HCT116 (cell line): Measurements from ENCODE around the gene IFT52. TPM values are rescaled to one million over a fixed set of nuclear protein-coding genes. Genes with fewer than 3 reads are reported as not detected.

Experiments used
- ATAC-seq: fragments of 200-7000 bp; cut with Tn5 transposase; 2 replicates; pipeline ENCODE4 v1.9.1; 2020; ENCODE audit warnings: mild to moderate bottlenecking, moderate library complexity
- BruUV-seq: library from RNA; stranded (reverse); fragments of 400-500 nt; replicated peaks from 2 replicates; lab custom pipeline; 2021; lab: Mats Ljungman, UMichigan
- CTCF ChIA-PET: fragments of 300-600 bp; sonication (Branson Sonifier 250); formaldehyde crosslinking; loops from one replicate; lab custom pipeline; 2021; ENCODE audit warnings: antibody characterized with exemption; lab: Charles Lee
- POLR2A ChIA-PET: fragments of 300-600, 350-600 bp; sonication (Branson Sonifier 250); formaldehyde crosslinking; loops from one replicate; lab custom pipeline; 2021; ENCODE audit warnings: antibody characterized with exemption; lab: Charles Lee
- RAD21 ChIA-PET, 2 experiments: fragments of 300-600 bp; sonication (Branson Sonifier 250); formaldehyde crosslinking; loops; one replicate each; lab custom pipeline; 2023; ENCODE audit warnings: low total read pairs in 2 of 2; ENCODE audit not compliant: uncharacterized antibody in 2 of 2, unreplicated experiment in 2 of 2, low non-redundant PET in 1 of 2; lab: Charles Lee
- DNase-seq: peaks from one replicate; pipeline ENCODE4 v3.0.0-alpha.2; 2010; ENCODE audit warnings: low read depth, low spot score
- H2AFZ ChIP-seq: fragments of 200-600 bp; shearing (Covaris generic), sonication (generic); 2 replicates; pipeline ENCODE4 v1.6.1; 2017; ENCODE audit warnings: low read depth, mixed run types, mixed read lengths, antibody characterized with exemption, low read length; ENCODE audit not compliant: poor library complexity, severe bottlenecking
- H3K27ac ChIP-seq: 2 replicates; pipeline ENCODE4 v1.5.1; 2012; ENCODE audit warnings: low read depth, low read length
- H3K27me3 ChIP-seq: fragments of 200-600 bp; sonication (generic); 2 replicates; pipeline ENCODE4 v1.6.1; 2016; ENCODE audit warnings: mixed run types, low read length, mixed read lengths; ENCODE audit not compliant: insufficient read depth
- H3K36me3 ChIP-seq, 2 experiments: fragments of 200-500 bp in 1 of 2; fragments of 200-600 bp in 1 of 2; sonication (Bioruptor generic) in 1 of 2; sonication (generic) in 1 of 2; 2 replicates each; pipeline versions ENCODE4 v1.5.1 to v1.6.1; 2014 to 2016; ENCODE audit warnings: low read length in 2 of 2, inconsistent platforms in 1 of 2, mixed read lengths in 1 of 2, mixed run types in 1 of 2; ENCODE audit not compliant: insufficient read depth in 2 of 2, control insufficient read depth in 1 of 2
- H3K4me1 ChIP-seq, 2 experiments: fragments of 200-600 bp in 1 of 2; sonication (generic) in 1 of 2; 2 replicates each; pipeline versions ENCODE4 v1.5.1 to v1.6.1; 2012 to 2017; ENCODE audit warnings: low read length in 2 of 2, inconsistent platforms in 1 of 2, mild to moderate bottlenecking in 1 of 2, mixed read lengths in 1 of 2, mixed run types in 1 of 2, moderate library complexity in 1 of 2; ENCODE audit not compliant: insufficient read depth in 2 of 2, control insufficient read depth in 1 of 2
- H3K4me2 ChIP-seq: fragments of 200-600 bp; sonication (generic); 2 replicates; pipeline ENCODE4 v1.6.1; 2017; ENCODE audit warnings: mixed run types, low read length, mixed read lengths
- H3K4me3 ChIP-seq, 2 experiments: fragments of 200-600 bp in 1 of 2; sonication (generic) in 1 of 2; replicated peaks in 1 of 2; 2 replicates each; pipeline ENCODE4 v1.5.1; 2011 to 2016; ENCODE audit warnings: low read length in 2 of 2, control low read depth in 1 of 2, low read depth in 1 of 2, mild to moderate bottlenecking in 1 of 2, mixed read lengths in 1 of 2, mixed run types in 1 of 2
- H3K79me2 ChIP-seq: fragments of 200-600 bp; sonication (generic); 2 replicates; pipeline ENCODE4 v1.6.1; 2017; ENCODE audit warnings: mild to moderate bottlenecking, mixed run types, low read length, moderate library complexity, mixed read lengths; ENCODE audit not compliant: insufficient read depth
- H3K9ac ChIP-seq: fragments of 200-600 bp; sonication (generic); 2 replicates; pipeline ENCODE4 v1.6.1; 2016; ENCODE audit warnings: low read length, mixed read lengths
- H3K9me2 ChIP-seq: fragments of 200-600 bp; sonication (generic), shearing (Covaris generic); 2 replicates; pipeline ENCODE4 v1.6.1; 2017; ENCODE audit warnings: mixed run types, mild to moderate bottlenecking, moderate library complexity; ENCODE audit not compliant: insufficient read depth
- H3K9me3 ChIP-seq, 2 experiments: fragments of 200-500 bp in 1 of 2; fragments of 200-600 bp in 1 of 2; sonication (Bioruptor generic) in 1 of 2; sonication (generic) in 1 of 2; 2 replicates each; pipeline ENCODE4 v1.6.1; 2014 to 2017; ENCODE audit warnings: low read length in 2 of 2, mixed read lengths in 2 of 2, inconsistent platforms in 1 of 2, low read depth in 1 of 2, mild to moderate bottlenecking in 1 of 2, mixed run types in 1 of 2, moderate library complexity in 1 of 2; ENCODE audit not compliant: control insufficient read depth in 1 of 2, insufficient read depth in 1 of 2
- H4K20me1 ChIP-seq: fragments of 200-600 bp; sonication (generic), shearing (Covaris generic); 2 replicates; pipeline ENCODE4 v1.6.1; 2017; ENCODE audit warnings: mixed run types, mild to moderate bottlenecking, moderate library complexity; ENCODE audit not compliant: insufficient read depth
- CEBPB ChIP-seq: IDR thresholded peaks from 2 replicates; pipeline ENCODE4 v1.6.1; 2012; ENCODE audit warnings: low read depth
- EGR1 ChIP-seq: IDR thresholded peaks from 2 replicates; pipeline ENCODE4 v1.6.1; 2012; ENCODE audit warnings: low read depth
- ELF1 ChIP-seq: IDR thresholded peaks from 2 replicates; pipeline ENCODE4 v1.6.1; 2012; ENCODE audit warnings: low read depth, borderline replicate concordance
- EZH2 ChIP-seq: fragments of 200-600 bp; sonication (generic); IDR thresholded peaks from 2 replicates; pipeline ENCODE4 v1.6.1; 2017; ENCODE audit warnings: antibody characterized with exemption, mixed run types
- JUND ChIP-seq: IDR thresholded peaks from 2 replicates; pipeline ENCODE4 v1.6.1; 2012
- POLR2A ChIP-seq: IDR thresholded peaks from 2 replicates; pipeline ENCODE4 v1.7.0; 2011; ENCODE audit warnings: borderline replicate concordance; ENCODE audit not compliant: insufficient read depth, insufficient read length; ENCODE audit errors: extremely low read depth
- POLR2AphosphoS5 ChIP-seq: IDR thresholded peaks from 2 replicates; pipeline ENCODE4 v1.6.1; 2011; ENCODE audit warnings: mild to moderate bottlenecking, low read depth, low read length, moderate library complexity
- RAD21 ChIP-seq: IDR thresholded peaks from 2 replicates; pipeline ENCODE4 v1.6.1; 2012; ENCODE audit warnings: low read depth, mild to moderate bottlenecking
- TCF7L2 ChIP-seq: IDR thresholded peaks from 2 replicates; pipeline ENCODE4 v1.7.0; 2011; ENCODE audit warnings: borderline replicate concordance, inconsistent platforms; ENCODE audit not compliant: insufficient read depth, insufficient read length; ENCODE audit errors: extremely low read depth
- ZNF274 ChIP-seq: fragments of 200-500 bp; sonication (Bioruptor generic); IDR thresholded peaks from 2 replicates; pipeline ENCODE4 v1.6.1; 2014; ENCODE audit warnings: mild to moderate bottlenecking, low read depth, low read length, inconsistent platforms
- intact Hi-C: fragments of 100-400 bp; cut with micrococcal nuclease; formaldehyde crosslinking; loops from 2 replicates; pipeline ENCODE4 v1.10.0; 2022
- total RNA-seq: library from RNA; stranded (reverse); gene quantifications from one replicate; pipeline ENCODE4 v1.2.1, GENCODE V29; 2021; ENCODE audit not compliant: unreplicated experiment
- TF ChIP-seq, protein P1 (sequence below): IDR thresholded peaks from 2 replicates; pipeline ENCODE4 v1.6.1; 2011; ENCODE audit warnings: mild to moderate bottlenecking, low read length, moderate library complexity; ENCODE audit not compliant: insufficient replicate concordance; ENCODE audit errors: extremely low read depth
- TF ChIP-seq, protein P2 (sequence below): IDR thresholded peaks from 2 replicates; pipeline ENCODE4 v1.6.1; 2012; ENCODE audit warnings: low read depth
- TF ChIP-seq, protein P3 (sequence below), 3 experiments: fragments of 200-600 bp in 1 of 3; sonication (generic) in 1 of 3; IDR thresholded peaks in 2 of 3; conservative IDR thresholded peaks in 1 of 3; 2 replicates each; pipeline ENCODE4 v1.5.1; 2012 to 2017; ENCODE audit warnings: low read depth in 2 of 3, low read length in 2 of 3, antibody characterized with exemption in 1 of 3, borderline replicate concordance in 1 of 3, control low read depth in 1 of 3, mild to moderate bottlenecking in 1 of 3, mixed read lengths in 1 of 3, mixed run types in 1 of 3, moderate library complexity in 1 of 3; ENCODE audit not compliant: insufficient read depth in 1 of 3
- TF ChIP-seq, protein P4 (sequence below): IDR thresholded peaks from 2 replicates; pipeline ENCODE4 v1.6.1; 2012

IFT52 gene
- total RNA-seq, 1 experiment from 2014 or later = 29.0 TPM

DNA sequence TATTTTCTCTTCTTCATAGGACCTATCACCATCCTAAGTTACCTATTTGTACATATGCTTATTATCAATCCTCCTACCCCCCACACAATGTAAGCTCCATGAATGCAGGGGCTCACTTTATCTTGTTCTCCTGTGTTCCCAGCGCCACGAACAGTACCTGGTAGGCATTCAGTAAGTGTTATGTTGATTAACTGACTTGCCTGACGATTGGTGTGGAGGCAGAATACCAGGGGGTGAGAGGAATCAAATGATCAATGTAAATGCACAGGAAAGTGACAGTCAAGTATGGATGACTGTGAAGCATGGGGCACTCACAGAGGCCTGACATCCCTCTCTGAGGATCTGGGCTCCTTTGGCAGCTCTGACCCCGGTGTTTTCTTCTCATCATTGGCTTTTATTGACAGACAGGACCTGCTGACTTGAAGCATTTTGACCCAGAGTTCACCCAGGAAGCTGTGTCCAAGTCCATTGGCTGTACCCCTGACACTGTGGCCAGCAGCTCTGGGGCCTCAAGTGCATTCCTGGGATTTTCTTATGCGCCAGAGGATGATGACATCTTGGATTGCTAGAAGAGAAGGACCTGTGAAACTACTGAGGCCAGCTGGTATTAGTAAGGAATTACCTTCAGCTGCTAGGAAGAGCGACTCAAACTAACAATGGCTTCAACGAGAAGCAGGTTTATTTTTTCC, 6.1 kb upstream of the IFT52 start:
- H3K4me1 ChIP-seq = peaks cover 0 to under 1% of the 10 kb centered on the region in 2 experiments; a peak in 1 of 4 replicates
- no peaks in the 10 kb centered on the region for H3K9me2 ChIP-seq
- RAD21 ChIA-PET = interaction anchor here in 1 of 2 experiments (0.6 kb wide), 1 partner anchor 21 kb away, joined by 4 read pairs; no protein-coding TSS in a partner anchor
- no peak for TF ChIP-seq EGR1
- TF ChIP-seq, protein P1, sequence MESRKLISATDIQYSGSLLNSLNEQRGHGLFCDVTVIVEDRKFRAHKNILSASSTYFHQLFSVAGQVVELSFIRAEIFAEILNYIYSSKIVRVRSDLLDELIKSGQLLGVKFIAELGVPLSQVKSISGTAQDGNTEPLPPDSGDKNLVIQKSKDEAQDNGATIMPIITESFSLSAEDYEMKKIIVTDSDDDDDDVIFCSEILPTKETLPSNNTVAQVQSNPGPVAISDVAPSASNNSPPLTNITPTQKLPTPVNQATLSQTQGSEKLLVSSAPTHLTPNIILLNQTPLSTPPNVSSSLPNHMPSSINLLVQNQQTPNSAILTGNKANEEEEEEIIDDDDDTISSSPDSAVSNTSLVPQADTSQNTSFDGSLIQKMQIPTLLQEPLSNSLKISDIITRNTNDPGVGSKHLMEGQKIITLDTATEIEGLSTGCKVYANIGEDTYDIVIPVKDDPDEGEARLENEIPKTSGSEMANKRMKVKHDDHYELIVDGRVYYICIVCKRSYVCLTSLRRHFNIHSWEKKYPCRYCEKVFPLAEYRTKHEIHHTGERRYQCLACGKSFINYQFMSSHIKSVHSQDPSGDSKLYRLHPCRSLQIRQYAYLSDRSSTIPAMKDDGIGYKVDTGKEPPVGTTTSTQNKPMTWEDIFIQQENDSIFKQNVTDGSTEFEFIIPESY = no peak
- no peak for TF ChIP-seq EZH2
- TF ChIP-seq RAD21 = no peak
- TF ChIP-seq POLR2A = no peak
- no peak for TF ChIP-seq CEBPB
- no peak for TF ChIP-seq POLR2AphosphoS5
- TF ChIP-seq ZNF274 = no peak
- no peak for TF ChIP-seq TCF7L2
- TF ChIP-seq, protein P2, sequence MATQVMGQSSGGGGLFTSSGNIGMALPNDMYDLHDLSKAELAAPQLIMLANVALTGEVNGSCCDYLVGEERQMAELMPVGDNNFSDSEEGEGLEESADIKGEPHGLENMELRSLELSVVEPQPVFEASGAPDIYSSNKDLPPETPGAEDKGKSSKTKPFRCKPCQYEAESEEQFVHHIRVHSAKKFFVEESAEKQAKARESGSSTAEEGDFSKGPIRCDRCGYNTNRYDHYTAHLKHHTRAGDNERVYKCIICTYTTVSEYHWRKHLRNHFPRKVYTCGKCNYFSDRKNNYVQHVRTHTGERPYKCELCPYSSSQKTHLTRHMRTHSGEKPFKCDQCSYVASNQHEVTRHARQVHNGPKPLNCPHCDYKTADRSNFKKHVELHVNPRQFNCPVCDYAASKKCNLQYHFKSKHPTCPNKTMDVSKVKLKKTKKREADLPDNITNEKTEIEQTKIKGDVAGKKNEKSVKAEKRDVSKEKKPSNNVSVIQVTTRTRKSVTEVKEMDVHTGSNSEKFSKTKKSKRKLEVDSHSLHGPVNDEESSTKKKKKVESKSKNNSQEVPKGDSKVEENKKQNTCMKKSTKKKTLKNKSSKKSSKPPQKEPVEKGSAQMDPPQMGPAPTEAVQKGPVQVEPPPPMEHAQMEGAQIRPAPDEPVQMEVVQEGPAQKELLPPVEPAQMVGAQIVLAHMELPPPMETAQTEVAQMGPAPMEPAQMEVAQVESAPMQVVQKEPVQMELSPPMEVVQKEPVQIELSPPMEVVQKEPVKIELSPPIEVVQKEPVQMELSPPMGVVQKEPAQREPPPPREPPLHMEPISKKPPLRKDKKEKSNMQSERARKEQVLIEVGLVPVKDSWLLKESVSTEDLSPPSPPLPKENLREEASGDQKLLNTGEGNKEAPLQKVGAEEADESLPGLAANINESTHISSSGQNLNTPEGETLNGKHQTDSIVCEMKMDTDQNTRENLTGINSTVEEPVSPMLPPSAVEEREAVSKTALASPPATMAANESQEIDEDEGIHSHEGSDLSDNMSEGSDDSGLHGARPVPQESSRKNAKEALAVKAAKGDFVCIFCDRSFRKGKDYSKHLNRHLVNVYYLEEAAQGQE = no peak
- TF ChIP-seq ELF1 = no peak
- no peak for TF ChIP-seq JUND
- TF ChIP-seq, protein P3, sequence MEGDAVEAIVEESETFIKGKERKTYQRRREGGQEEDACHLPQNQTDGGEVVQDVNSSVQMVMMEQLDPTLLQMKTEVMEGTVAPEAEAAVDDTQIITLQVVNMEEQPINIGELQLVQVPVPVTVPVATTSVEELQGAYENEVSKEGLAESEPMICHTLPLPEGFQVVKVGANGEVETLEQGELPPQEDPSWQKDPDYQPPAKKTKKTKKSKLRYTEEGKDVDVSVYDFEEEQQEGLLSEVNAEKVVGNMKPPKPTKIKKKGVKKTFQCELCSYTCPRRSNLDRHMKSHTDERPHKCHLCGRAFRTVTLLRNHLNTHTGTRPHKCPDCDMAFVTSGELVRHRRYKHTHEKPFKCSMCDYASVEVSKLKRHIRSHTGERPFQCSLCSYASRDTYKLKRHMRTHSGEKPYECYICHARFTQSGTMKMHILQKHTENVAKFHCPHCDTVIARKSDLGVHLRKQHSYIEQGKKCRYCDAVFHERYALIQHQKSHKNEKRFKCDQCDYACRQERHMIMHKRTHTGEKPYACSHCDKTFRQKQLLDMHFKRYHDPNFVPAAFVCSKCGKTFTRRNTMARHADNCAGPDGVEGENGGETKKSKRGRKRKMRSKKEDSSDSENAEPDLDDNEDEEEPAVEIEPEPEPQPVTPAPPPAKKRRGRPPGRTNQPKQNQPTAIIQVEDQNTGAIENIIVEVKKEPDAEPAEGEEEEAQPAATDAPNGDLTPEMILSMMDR (IDR thresholded peaks at IDR 0.05 in 2 of 3, conservative IDR thresholded peaks at IDR 0.05 in 1 of 3; ENCODE audit: borderline replicate concordance in 1 of 3, insufficient read depth in 1 of 3, low read depth in 2 of 3, low read length in 2 of 3) = no peak
- TF ChIP-seq, protein P4, sequence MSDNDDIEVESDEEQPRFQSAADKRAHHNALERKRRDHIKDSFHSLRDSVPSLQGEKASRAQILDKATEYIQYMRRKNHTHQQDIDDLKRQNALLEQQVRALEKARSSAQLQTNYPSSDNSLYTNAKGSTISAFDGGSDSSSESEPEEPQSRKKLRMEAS = no peak
- H3K27ac ChIP-seq = no peak overlapping the region
- CTCF ChIA-PET = no interaction called here
- no peaks in the 10 kb centered on the region for H4K20me1 ChIP-seq
- H3K9ac ChIP-seq = no peak overlapping the region
- no peaks in the 10 kb centered on the region for H3K36me3 ChIP-seq
- H2AFZ ChIP-seq = no peak overlapping the region
- no peaks in the 10 kb centered on the region for H3K79me2 ChIP-seq
- intact Hi-C loops = no loop called here
- H3K27me3 ChIP-seq = no peaks in the 10 kb centered on the region
- no peak overlapping the region for H3K4me2 ChIP-seq
- POLR2A ChIA-PET = no interaction called here
- no TSS peak for BruUV-seq
- no peak for ATAC-seq
- no peak for DNase-seq
- H3K4me3 ChIP-seq = no peak overlapping the region
- H3K9me3 ChIP-seq = no peaks in the 10 kb centered on the region
